ENCODE data around the gene EFCAB11. TPM values are rescaled to one million over a fixed set of nuclear protein-coding genes. Genes with fewer than 3 reads are reported as not detected.

EFCAB11 gene
- polyA plus RNA-seq, 1 donor (not counting 4 experiments of a cell fraction or from before 2014, with no cell fraction given): 12.9 TPM

- Histone ChIP-seq H3K9me1 (ENCODE audit: control insufficient read depth, extremely low read depth, insufficient read depth, low read length) (no peaks in the 10 kb centered on the region), H3K79me2 (ENCODE audit: control insufficient read depth, insufficient read depth, low read length) (no peaks in the 10 kb centered on the region), H3K4me3 (ENCODE audit: control insufficient read depth in 2 of 3, extremely low read depth in 1 of 3, insufficient read depth in 2 of 3, low read depth in 1 of 3, low read length in 3 of 3) (no peak overlapping the region), H3K36me3 (ENCODE audit: control insufficient read depth in 2 of 2, extremely low read depth in 1 of 2, insufficient read depth in 2 of 2, low read length in 2 of 2) (no peaks in the 10 kb centered on the region), H3K9me3 (ENCODE audit: control insufficient read depth, low read depth, low read length) (no peaks in the 10 kb centered on the region), H3K4me1 (ENCODE audit: control insufficient read depth, extremely low read depth, insufficient read depth, low read length) (no peaks in the 10 kb centered on the region), H3K27ac (ENCODE audit: control insufficient read depth, insufficient read depth, low read length) (no peak overlapping the region), H3K4me2 (ENCODE audit: control insufficient read depth, extremely low read depth, insufficient read depth, low read depth, low read length) (no peak overlapping the region), H4K20me1 (ENCODE audit: control insufficient read depth, extremely low read depth, insufficient read depth, low read length) (no peaks in the 10 kb centered on the region), H3K9ac (ENCODE audit: control insufficient read depth, extremely low read depth, insufficient read depth, low read length) (no peak overlapping the region), H2AFZ (ENCODE audit: control insufficient read depth, low read length) (no peak overlapping the region), H3K27me3 (ENCODE audit: control insufficient read depth, extremely low read depth, insufficient read depth, low read length) (no peaks in the 10 kb centered on the region)
- TF ChIP-seq CTCF (optimal IDR thresholded peaks at IDR 0.05 in 1 of 3, IDR thresholded peaks at IDR 0.05 in 1 of 3, conservative IDR thresholded peaks at IDR 0.05 in 1 of 3; ENCODE audit: extremely low read depth in 1 of 3, insufficient read depth in 2 of 3, low read length in 3 of 3): no peak
- no peak for TF ChIP-seq EZH2 (IDR thresholded peaks at IDR 0.05; ENCODE audit: low read length)
- dilution Hi-C loops (cut with MboI; ENCODE audit: extremely low pct_ligation_motif_present, low sequenced_read_pairs): no loop called here
- no peak for DNase-seq (ENCODE audit: low read depth, low spot score)
- no peak for FAIRE-seq
Observed at GRCh38 chr14:89889626-89890025, 64.9 kb downstream of the EFCAB11 start.

- FAIRE-seq: no peak
Observed at GRCh38 chr14:89884761-89885160, 69.8 kb downstream of the EFCAB11 start.

More at GRCh38 chr14:89884761-89885160, 69.8 kb downstream of the EFCAB11 start:
- Histone ChIP-seq H3K9me1 (ENCODE audit: control insufficient read depth, extremely low read depth, insufficient read depth, low read length) (no peaks in the 10 kb centered on the region), H3K27ac (ENCODE audit: control insufficient read depth, insufficient read depth, low read length) (no peak overlapping the region), H3K4me3 (ENCODE audit: control insufficient read depth in 2 of 3, extremely low read depth in 1 of 3, insufficient read depth in 2 of 3, low read depth in 1 of 3, low read length in 3 of 3) (no peak overlapping the region), H3K79me2 (ENCODE audit: control insufficient read depth, insufficient read depth, low read length) (no peaks in the 10 kb centered on the region), H3K4me1 (ENCODE audit: control insufficient read depth, extremely low read depth, insufficient read depth, low read length) (no peaks in the 10 kb centered on the region), H3K36me3 (ENCODE audit: control insufficient read depth in 2 of 2, extremely low read depth in 1 of 2, insufficient read depth in 2 of 2, low read length in 2 of 2) (no peaks in the 10 kb centered on the region), H3K9me3 (ENCODE audit: control insufficient read depth, low read depth, low read length) (no peaks in the 10 kb centered on the region), H3K27me3 (ENCODE audit: control insufficient read depth, extremely low read depth, insufficient read depth, low read length) (no peaks in the 10 kb centered on the region), H2AFZ (ENCODE audit: control insufficient read depth, low read length) (no peak overlapping the region), H3K4me2 (ENCODE audit: control insufficient read depth, extremely low read depth, insufficient read depth, low read depth, low read length) (no peak overlapping the region), H4K20me1 (ENCODE audit: control insufficient read depth, extremely low read depth, insufficient read depth, low read length) (no peaks in the 10 kb centered on the region), H3K9ac (ENCODE audit: control insufficient read depth, extremely low read depth, insufficient read depth, low read length) (no peak overlapping the region)
- DNase-seq (ENCODE audit: low read depth, low spot score): no peak
- dilution Hi-C loops (cut with MboI; ENCODE audit: extremely low pct_ligation_motif_present, low sequenced_read_pairs): no loop called here
- no peak for TF ChIP-seq EZH2 (IDR thresholded peaks at IDR 0.05; ENCODE audit: low read length)
- no peak for TF ChIP-seq CTCF (optimal IDR thresholded peaks at IDR 0.05 in 1 of 3, IDR thresholded peaks at IDR 0.05 in 1 of 3, conservative IDR thresholded peaks at IDR 0.05 in 1 of 3; ENCODE audit: extremely low read depth in 1 of 3, insufficient read depth in 2 of 3, low read length in 3 of 3)
